GM12891 (cell line): ENCODE results near the gene AIMP1.

ENCODE experiments used
- POLR2A ChIP-seq: IDR thresholded peaks from 2 replicates; pipeline ENCODE4 v1.6.1; 2011; ENCODE audit warnings: low read depth, low read length, control low read depth
- POLR2AphosphoS5 ChIP-seq: IDR thresholded peaks from 2 replicates; pipeline ENCODE4 v1.6.1; 2011; ENCODE audit warnings: low read depth, low read length, control low read depth
- SPI1 ChIP-seq: IDR thresholded peaks from 2 replicates; pipeline ENCODE4 v1.6.1; 2011; ENCODE audit warnings: low read depth, low read length, control low read depth
- TAF1 ChIP-seq: IDR thresholded peaks from 2 replicates; pipeline ENCODE4 v1.6.1; 2011; ENCODE audit warnings: low read depth, low read length, control low read depth

GRCh38 chr4:106314960-106315359, 1.4 kb upstream of the AIMP1 start:
- TF ChIP-seq POLR2A (no peak), POLR2AphosphoS5 (no peak), SPI1 (no peak), TAF1 (no peak)
